ENCODE measurements around the gene MAP3K2. TPM values are rescaled to one million over a fixed set of nuclear protein-coding genes. Genes with fewer than 3 reads are reported as not detected.

MAP3K2 gene
- total RNA-seq, 4 donors from 2014 or later, result 25.9 to 98.4 (median 75.0) TPM

DNA sequence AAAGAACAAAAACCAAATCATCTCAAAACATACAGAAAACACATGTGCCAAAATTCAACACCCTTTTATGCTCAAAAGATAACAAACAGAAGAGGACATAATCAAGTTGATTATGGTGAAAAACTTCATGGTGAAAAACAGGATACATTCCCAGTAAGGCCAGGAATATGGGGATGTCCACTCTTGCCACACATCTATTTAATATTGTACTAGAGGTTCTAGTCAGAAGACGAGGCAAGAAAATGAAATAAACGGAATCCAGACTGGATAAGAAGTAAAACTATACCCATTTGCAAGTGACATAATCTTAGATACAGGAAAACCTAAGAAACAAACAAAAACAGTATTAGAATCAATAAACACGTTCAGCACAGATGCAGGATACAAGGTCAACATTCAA, 40.8 kb downstream of the MAP3K2 start:
- Histone ChIP-seq H3K4me3 (no peak overlapping the region), H3K4me1 (no peaks in the 10 kb centered on the region), H3K27me3 (no peaks in the 10 kb centered on the region), H3K27ac (no peak overlapping the region), H3K36me3 (no peaks in the 10 kb centered on the region), H3K9me3 (no peaks in the 10 kb centered on the region)
- no peak for DNase-seq
- intact Hi-C loops (cut with DNase I; ENCODE audit: low total_unique reads), result no loop called here
- TF ChIP-seq POLR2A (IDR thresholded peaks at IDR 0.05), result no peak
- TF ChIP-seq, protein P1, sequence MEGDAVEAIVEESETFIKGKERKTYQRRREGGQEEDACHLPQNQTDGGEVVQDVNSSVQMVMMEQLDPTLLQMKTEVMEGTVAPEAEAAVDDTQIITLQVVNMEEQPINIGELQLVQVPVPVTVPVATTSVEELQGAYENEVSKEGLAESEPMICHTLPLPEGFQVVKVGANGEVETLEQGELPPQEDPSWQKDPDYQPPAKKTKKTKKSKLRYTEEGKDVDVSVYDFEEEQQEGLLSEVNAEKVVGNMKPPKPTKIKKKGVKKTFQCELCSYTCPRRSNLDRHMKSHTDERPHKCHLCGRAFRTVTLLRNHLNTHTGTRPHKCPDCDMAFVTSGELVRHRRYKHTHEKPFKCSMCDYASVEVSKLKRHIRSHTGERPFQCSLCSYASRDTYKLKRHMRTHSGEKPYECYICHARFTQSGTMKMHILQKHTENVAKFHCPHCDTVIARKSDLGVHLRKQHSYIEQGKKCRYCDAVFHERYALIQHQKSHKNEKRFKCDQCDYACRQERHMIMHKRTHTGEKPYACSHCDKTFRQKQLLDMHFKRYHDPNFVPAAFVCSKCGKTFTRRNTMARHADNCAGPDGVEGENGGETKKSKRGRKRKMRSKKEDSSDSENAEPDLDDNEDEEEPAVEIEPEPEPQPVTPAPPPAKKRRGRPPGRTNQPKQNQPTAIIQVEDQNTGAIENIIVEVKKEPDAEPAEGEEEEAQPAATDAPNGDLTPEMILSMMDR (IDR thresholded peaks at IDR 0.05), result no peak

DNA sequence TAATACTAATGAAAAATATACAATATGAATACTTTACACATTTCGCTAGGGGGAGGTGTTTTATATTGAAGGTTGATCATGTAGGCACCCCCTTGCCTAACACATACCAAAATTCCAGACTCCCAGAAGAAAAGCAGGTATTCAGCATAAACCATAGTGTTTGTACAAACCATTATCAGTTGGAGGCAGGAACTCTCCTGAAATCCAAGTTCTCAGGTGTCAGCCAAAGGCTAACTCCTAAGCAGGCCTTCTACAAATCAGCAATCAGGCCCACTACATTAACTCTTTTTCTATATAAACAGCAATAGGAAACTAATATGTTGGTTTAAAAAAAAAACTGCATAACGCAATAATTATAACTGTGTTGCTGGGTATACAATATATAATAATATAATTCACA, 44.5 kb downstream of the MAP3K2 start:
- no peaks in the 10 kb centered on the region for H3K9me3 ChIP-seq
- H3K27ac ChIP-seq, result no peak overlapping the region
- H3K4me1 ChIP-seq, result no peaks in the 10 kb centered on the region
- no peak overlapping the region for H3K4me3 ChIP-seq
- no peak for DNase-seq
- intact Hi-C loops (cut with DNase I; ENCODE audit: low total_unique reads), result no loop called here
- TF ChIP-seq, protein P1 (IDR thresholded peaks at IDR 0.05), result no peak
- TF ChIP-seq POLR2A (IDR thresholded peaks at IDR 0.05), result no peak
- H3K36me3 ChIP-seq, result no peaks in the 10 kb centered on the region
- H3K27me3 ChIP-seq, result no peaks in the 10 kb centered on the region

DNA sequence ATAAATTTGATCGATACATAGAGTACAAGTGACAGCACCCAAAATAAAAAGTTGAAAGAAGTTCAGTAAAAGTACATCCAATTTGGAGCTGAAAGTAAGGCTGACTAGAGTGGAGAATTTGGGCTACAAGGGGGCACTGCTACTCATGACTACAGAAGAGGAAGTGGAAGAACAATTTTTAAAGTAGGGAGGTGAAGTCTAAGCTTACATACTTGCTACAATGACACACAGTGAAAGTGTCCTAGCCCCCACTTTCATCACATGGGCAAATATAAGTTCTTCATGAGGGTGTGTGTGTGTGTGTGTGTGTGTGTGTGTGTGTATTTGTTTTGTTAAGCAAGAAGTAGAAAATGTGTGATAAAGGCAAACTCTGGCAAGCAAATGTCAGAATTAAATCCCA, 45.7 kb downstream of the MAP3K2 start:
- H3K27ac ChIP-seq, result no peak overlapping the region
- no peaks in the 10 kb centered on the region for H3K9me3 ChIP-seq
- no peaks in the 10 kb centered on the region for H3K4me1 ChIP-seq
- H3K4me3 ChIP-seq, result no peak overlapping the region
- no peak for DNase-seq
- H3K27me3 ChIP-seq, result no peaks in the 10 kb centered on the region
- intact Hi-C loops (cut with DNase I; ENCODE audit: low total_unique reads), result no loop called here
- no peak for TF ChIP-seq POLR2A (IDR thresholded peaks at IDR 0.05)
- TF ChIP-seq, protein P1 (IDR thresholded peaks at IDR 0.05), result no peak
- peaks cover 0 to 2% of the 10 kb centered on the region in 2 donors for H3K36me3 ChIP-seq

DNA sequence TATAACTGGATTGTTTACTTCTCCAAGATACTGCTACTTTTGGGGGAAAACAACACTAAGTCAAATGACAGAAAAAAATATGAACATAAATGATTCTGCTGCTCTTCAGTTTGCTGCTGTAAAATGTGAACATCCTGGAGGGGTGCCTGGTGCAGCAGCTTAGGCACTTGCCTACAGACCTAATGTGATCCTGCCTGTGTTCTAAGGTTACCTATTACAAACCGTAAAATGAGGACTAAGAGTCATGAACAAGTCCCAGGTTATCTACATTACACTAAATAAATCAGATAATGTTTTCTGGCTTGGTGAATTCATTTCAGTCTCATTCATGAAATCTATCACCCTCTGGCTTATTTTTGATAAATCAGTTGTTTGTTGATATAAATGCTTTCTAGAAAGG, 55.4 kb downstream of the MAP3K2 start:
- TF ChIP-seq POLR2A (IDR thresholded peaks at IDR 0.05), result no peak
- TF ChIP-seq, protein P1 (IDR thresholded peaks at IDR 0.05), result no peak
- intact Hi-C loops (cut with DNase I; ENCODE audit: low total_unique reads), result no loop called here
- no peak overlapping the region for H3K27ac ChIP-seq
- peaks cover 2% of the 10 kb centered on the region in 2 donors for H3K36me3 ChIP-seq
- no peaks in the 10 kb centered on the region for H3K27me3 ChIP-seq
- H3K4me3 ChIP-seq, result no peak overlapping the region
- no peaks in the 10 kb centered on the region for H3K4me1 ChIP-seq
- DNase-seq, result no peak
- H3K9me3 ChIP-seq, result no peaks in the 10 kb centered on the region

DNA sequence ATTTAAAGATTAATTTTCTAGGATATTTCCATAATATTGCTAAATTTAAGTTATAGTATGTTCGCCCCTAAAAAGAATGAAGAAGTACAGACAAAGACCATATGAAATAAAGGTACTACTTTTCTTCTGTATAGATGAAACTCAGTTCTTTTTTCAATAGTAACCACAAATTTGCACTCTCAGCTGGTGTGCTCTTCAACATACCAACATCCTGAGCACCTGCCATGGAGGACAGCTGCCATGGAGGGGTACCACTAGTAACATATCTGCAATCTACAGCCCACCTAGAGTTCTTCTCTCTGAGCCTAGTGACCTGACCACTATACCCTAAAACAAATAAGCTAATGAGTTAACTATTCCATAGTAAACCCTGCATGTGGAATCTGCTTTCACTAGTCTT, 57.0 kb downstream of the MAP3K2 start:
- H3K36me3 ChIP-seq, result peaks cover 0 to 2% of the 10 kb centered on the region in 2 donors
- H3K9me3 ChIP-seq, result no peaks in the 10 kb centered on the region
- no peaks in the 10 kb centered on the region for H3K4me1 ChIP-seq
- no peak for DNase-seq
- H3K27ac ChIP-seq, result no peak overlapping the region
- no peak overlapping the region for H3K4me3 ChIP-seq
- intact Hi-C loops (cut with DNase I; ENCODE audit: low total_unique reads), result no loop called here
- no peaks in the 10 kb centered on the region for H3K27me3 ChIP-seq
- TF ChIP-seq, protein P1 (IDR thresholded peaks at IDR 0.05), result no peak
- no peak for TF ChIP-seq POLR2A (IDR thresholded peaks at IDR 0.05)

Data from uterus (tissue), 4 donors.